Measurements from ENCODE around the gene EIF4G1. TPM values are rescaled to one million over a fixed set of nuclear protein-coding genes. Genes with fewer than 3 reads are reported as not detected.

EIF4G1 gene
- total and polyA plus RNA-seq, 2 of the 8 experiments (the other 6 are each of a cell fraction or from before 2014, with no cell fraction given): 318 to 473 TPM

GRCh38 chr3:184381261-184382224 is 67.1 kb downstream of the EIF4G1 start (continued):
- TF ChIP-seq, protein P1, sequence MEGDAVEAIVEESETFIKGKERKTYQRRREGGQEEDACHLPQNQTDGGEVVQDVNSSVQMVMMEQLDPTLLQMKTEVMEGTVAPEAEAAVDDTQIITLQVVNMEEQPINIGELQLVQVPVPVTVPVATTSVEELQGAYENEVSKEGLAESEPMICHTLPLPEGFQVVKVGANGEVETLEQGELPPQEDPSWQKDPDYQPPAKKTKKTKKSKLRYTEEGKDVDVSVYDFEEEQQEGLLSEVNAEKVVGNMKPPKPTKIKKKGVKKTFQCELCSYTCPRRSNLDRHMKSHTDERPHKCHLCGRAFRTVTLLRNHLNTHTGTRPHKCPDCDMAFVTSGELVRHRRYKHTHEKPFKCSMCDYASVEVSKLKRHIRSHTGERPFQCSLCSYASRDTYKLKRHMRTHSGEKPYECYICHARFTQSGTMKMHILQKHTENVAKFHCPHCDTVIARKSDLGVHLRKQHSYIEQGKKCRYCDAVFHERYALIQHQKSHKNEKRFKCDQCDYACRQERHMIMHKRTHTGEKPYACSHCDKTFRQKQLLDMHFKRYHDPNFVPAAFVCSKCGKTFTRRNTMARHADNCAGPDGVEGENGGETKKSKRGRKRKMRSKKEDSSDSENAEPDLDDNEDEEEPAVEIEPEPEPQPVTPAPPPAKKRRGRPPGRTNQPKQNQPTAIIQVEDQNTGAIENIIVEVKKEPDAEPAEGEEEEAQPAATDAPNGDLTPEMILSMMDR (IDR thresholded peaks at IDR 0.05; ENCODE audit: control extremely low read depth in 1 of 3, insufficient read depth in 1 of 3, low read depth in 1 of 3, low read length in 3 of 3): no peak
- no peak for TF ChIP-seq SIX5 (IDR thresholded peaks at IDR 0.05; ENCODE audit: low read depth, low read length)
- TF ChIP-seq SAP30 (IDR thresholded peaks at IDR 0.05; ENCODE audit: insufficient read depth, insufficient replicate concordance, low read length): no peak
- TF ChIP-seq YY1 (IDR thresholded peaks at IDR 0.05; ENCODE audit: low read depth, low read length): no peak
- peak; percentile 80; the same call in 1 of the 2 replicates for TF ChIP-seq SUZ12 (IDR thresholded peaks at IDR 0.05; ENCODE audit: low read length)
- no peak for TF ChIP-seq RFX5 (IDR thresholded peaks at IDR 0.05; ENCODE audit: borderline replicate concordance, low read depth, low read length)
- no peak for TF ChIP-seq TEAD4 (IDR thresholded peaks at IDR 0.05; ENCODE audit: low read depth, low read length)
- TF ChIP-seq, protein P2, sequence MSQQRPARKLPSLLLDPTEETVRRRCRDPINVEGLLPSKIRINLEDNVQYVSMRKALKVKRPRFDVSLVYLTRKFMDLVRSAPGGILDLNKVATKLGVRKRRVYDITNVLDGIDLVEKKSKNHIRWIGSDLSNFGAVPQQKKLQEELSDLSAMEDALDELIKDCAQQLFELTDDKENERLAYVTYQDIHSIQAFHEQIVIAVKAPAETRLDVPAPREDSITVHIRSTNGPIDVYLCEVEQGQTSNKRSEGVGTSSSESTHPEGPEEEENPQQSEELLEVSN (IDR thresholded peaks at IDR 0.05): peak; percentile 64
- no peak for TF ChIP-seq SRF (IDR thresholded peaks at IDR 0.05; ENCODE audit: low read depth, low read length)
- TF ChIP-seq TAF1 (IDR thresholded peaks at IDR 0.05; ENCODE audit: low read depth, low read length): no peak
- no peak for TF ChIP-seq CREB1 (IDR thresholded peaks at IDR 0.05)
- no peak for TF ChIP-seq POU5F1 (IDR thresholded peaks at IDR 0.05; ENCODE audit: low read depth, low read length)
- no peak for TF ChIP-seq HDAC2 (IDR thresholded peaks at IDR 0.05; ENCODE audit: borderline replicate concordance in 1 of 2, low read depth in 2 of 2, low read length in 2 of 2)
- TF ChIP-seq SP2 (IDR thresholded peaks at IDR 0.05; ENCODE audit: low read length): no peak
- TF ChIP-seq ZNF274 (IDR thresholded peaks at IDR 0.05; ENCODE audit: borderline replicate concordance, extremely low read depth, low read length): no peak
- no peak for TF ChIP-seq RAD21 (IDR thresholded peaks at IDR 0.05 in 1 of 2, conservative IDR thresholded peaks at IDR 0.05 in 1 of 2; ENCODE audit: low read depth in 2 of 2, low read length in 2 of 2)
- no peak for TF ChIP-seq ASH2L (IDR thresholded peaks at IDR 0.05; ENCODE audit: low read length)
- TF ChIP-seq TCF12 (IDR thresholded peaks at IDR 0.05; ENCODE audit: low read depth, low read length): no peak

Data from H1 (cell line).